ENCODE data around the gene LYRM4.

DNA sequence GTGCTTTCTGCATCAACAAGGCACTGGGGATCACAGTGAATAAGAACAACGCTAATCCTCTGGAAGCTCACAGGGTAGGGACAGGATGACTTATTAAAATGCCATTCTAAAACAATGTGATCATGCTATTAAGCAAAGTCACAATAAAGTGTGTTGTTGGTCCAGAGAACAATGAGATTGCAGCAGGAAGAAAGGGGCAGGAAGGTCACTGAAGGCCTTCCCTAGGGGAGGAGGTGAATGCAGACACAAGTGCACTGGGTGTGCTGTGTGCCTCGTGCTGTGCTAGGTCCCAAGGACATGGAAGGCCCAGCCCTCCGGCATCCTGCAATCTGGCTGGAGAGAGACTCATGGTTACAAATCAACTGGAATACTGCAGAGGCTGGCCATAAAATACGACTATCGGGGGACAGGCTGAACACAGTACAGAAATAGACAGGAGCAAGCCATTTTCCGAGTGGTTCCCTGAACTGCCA, 55.7 kb downstream of the LYRM4 start:
- TF ChIP-seq CTCF (IDR thresholded peaks at IDR 0.05) (no peak), POLR2AphosphoS5 (IDR thresholded peaks at IDR 0.05) (no peak), EP300 (IDR thresholded peaks at IDR 0.05) (no peak), POLR2A (IDR thresholded peaks at IDR 0.05; ENCODE audit: low read depth) (no peak)

All from esophagus muscularis mucosa (tissue), 4 donors.